ENCODE data around the gene MLIP. TPM values are rescaled to one million over a fixed set of nuclear protein-coding genes. Genes with fewer than 3 reads are reported as not detected.

The MLIP gene
- polyA plus RNA-seq, 4 donors = 0.25 to 1.3 (median 0.78) TPM

Other genes starting within 250 kb of the MLIP start
- gene TINAG, start 197.0 kb downstream of the MLIP start, polyA plus RNA-seq (ENCODE audit: insufficient read length in 4 of 4) = 10 to 100 TPM; 27.2 to 38.7 (median 31.5) TPM

Data from right renal pelvis (tissue), 4 donors.